K562 (cell line): ENCODE data around the gene GPRIN2.

ENCODE experiments used
- CTCF ChIP-seq, 3 experiments: IDR thresholded peaks in 2 of 3; conservative IDR thresholded peaks in 1 of 3; 2 replicates each; pipeline ENCODE4 v1.5.1; 2011 to 2012; ENCODE audit warnings: low read length in 3 of 3, mild to moderate bottlenecking in 3 of 3, control low read depth in 2 of 3, improper control_type of control experiment in 1 of 3, inconsistent platforms in 1 of 3, low read depth in 1 of 3, mixed read lengths in 1 of 3, moderate library complexity in 1 of 3; ENCODE audit not compliant: insufficient read depth in 2 of 3
- ELF1 ChIP-seq: fragments of 200-800 bp; sonication (Bioruptor generic); IDR thresholded peaks from 2 replicates; pipeline ENCODE4 v1.6.1; 2016; ENCODE audit warnings: missing genetic modification characterization, missing compliant biosample characterization
- HMGXB4 ChIP-seq: sonication (generic); formaldehyde crosslinking; IDR thresholded peaks from 2 replicates; pipeline ENCODE4 v1.8.1; 2023; ENCODE audit warnings: mild to moderate bottlenecking, missing genetic modification reagents
- MYC ChIP-seq, 2 experiments: fragments of 250-450 bp in 1 of 2; sonication (Bioruptor Pico) in 1 of 2; IDR thresholded peaks; 2 replicates each; pipeline versions ENCODE4 v1.5.1 to v1.6.1; 2012 to 2021; ENCODE audit warnings: low read depth in 2 of 2, borderline replicate concordance in 1 of 2, improper control_type of control experiment in 1 of 2, low read length in 1 of 2, mild to moderate bottlenecking in 1 of 2, moderate library complexity in 1 of 2
- SMC3 ChIP-seq: conservative IDR thresholded peaks from 2 replicates; pipeline ENCODE4 v1.6.1; 2011; ENCODE audit warnings: low read depth, low read length, improper control_type of control experiment; ENCODE audit not compliant: insufficient read depth

DNA sequence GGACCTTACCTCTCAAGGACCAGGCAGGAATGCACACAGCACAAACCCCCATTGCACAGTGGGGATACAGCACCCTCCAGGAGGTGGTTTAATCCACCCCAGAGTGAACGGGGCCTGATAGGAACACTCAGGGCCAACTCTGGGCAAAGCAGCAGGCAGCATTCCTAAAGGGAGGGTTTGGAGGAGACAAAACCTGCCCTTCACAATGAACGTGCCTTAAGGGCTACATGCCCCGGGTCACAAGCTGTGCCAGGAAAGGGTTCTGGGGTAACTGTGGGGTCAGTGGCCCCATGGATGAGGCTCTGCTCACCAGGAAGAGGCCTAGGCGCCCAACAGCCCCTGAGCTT lies 1.1 kb downstream of the GPRIN2 start:
- TF ChIP-seq SMC3 (no peak), CTCF (IDR thresholded peaks at IDR 0.05 in 2 of 3, conservative IDR thresholded peaks at IDR 0.05 in 1 of 3; ENCODE audit: insufficient read depth in 2 of 3, low read depth in 1 of 3, low read length in 3 of 3) (no peak), HMGXB4 (no peak), MYC (IDR thresholded peaks at IDR 0.05; ENCODE audit: low read depth, low read length) (no peak), MYC (CRISPR knock-in tag; IDR thresholded peaks at IDR 0.05; ENCODE audit: borderline replicate concordance, low read depth) (no peak), ELF1 (tag) (no peak)
